HG02642 (cell line): Measurements from ENCODE around the gene GPR3.
"Not testable (repeated sequence)": the region's sequence is repeated elsewhere in the genome, so short reads cannot be mapped to it uniquely, and the experiment has no call there.

ENCODE experiments used
- ATAC-seq: cut with Tn5 transposase; IDR thresholded peaks from one replicate; pipeline ENCODE4 v1.9.1; 2021; ENCODE audit warnings: mild to moderate bottlenecking; ENCODE audit not compliant: unreplicated experiment, poor library complexity

GPR3 gene

GRCh38 chr1:27416387-27417111 is 24.1 kb downstream of the GPR3 start:
- ATAC-seq, result no peak

DNA sequence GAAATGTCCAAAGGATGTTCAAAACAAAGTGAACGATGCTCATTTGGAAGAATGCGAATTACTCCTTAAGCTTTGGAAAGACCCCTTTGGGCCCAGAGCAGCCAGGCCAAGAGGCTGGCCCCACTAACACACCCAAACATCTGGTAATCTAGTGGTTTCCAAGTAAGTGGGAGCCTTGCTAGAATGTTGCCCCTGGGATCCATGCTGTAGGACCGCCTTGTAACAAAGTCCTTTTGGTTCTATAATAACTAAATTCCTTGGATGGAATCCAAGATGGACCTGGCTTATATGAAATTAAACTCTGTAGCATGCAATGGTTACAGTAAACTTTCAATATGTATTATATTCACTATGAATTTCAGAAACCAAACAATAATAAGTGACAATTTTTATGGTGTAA is 25.3 kb downstream of the GPR3 start:
- no peak for ATAC-seq

- ATAC-seq, result peak; percentile 74
Observed at GRCh38 chr1:27418326-27419185, 26.1 kb downstream of the GPR3 start.

- no peak for ATAC-seq
Observed at GRCh38 chr1:27423709-27424108, 31.3 kb downstream of the GPR3 start.

- ATAC-seq, result no peak
Observed at GRCh38 chr1:27427329-27427728, 34.9 kb downstream of the GPR3 start.

DNA sequence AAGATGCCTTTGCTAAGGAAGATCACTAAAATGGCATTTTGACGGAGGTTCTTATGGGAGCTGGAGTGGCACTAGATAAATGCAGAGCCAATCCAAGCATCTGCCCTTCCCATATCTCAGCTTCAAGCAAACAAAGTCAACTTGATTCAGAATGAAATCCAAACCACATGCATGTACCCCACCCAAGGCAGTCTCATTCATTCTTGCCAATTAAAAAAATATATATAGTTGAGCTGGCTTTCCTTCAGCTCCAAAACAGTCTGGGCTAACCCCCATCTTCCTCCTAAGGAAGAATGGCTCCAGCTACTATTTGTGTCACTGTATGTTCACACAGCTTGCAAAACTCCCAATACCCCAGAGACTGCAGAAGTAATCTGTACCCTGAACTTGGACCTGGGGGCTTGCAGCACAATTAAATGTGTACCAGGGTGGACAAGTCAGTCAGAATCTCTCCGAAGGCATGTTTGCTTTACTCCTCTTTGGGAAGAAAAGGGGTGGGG is 35.4 kb downstream of the GPR3 start:
- ATAC-seq, result no peak

- no peak for ATAC-seq
Observed at GRCh38 chr1:27428316-27429028, 36.0 kb downstream of the GPR3 start.

GRCh38 chr1:27429029-27429425 is 36.6 kb downstream of the GPR3 start:
- ATAC-seq, result no peak

GRCh38 chr1:27430903-27431600 is 38.6 kb downstream of the GPR3 start:
- no peak for ATAC-seq

GRCh38 chr1:27431601-27431940 is 39.1 kb downstream of the GPR3 start:
- no peak for ATAC-seq

DNA sequence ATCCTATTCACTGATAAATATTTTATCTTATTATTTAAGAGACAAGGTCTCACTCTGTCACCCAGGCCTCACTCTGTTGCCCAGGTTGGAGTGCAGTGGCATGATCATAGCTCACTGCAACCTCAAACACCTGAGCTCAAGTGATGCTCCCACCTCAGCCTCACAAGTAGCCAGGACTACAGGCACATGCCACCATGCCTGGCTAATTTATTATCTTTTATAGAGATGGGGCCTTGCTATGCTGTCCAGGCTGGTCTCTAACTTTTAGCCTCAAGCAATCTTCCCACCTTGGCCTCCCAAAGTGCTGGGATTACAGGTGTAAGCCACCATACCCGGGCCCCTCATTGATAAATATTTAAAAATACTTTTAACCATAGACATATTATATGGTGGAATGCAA is 40.3 kb downstream of the GPR3 start:
- ATAC-seq, result not testable (repeated sequence)

GRCh38 chr1:27433706-27434105 is 41.3 kb downstream of the GPR3 start:
- ATAC-seq, result no peak

- no peak for ATAC-seq
Observed at GRCh38 chr1:27435566-27436203, 43.3 kb downstream of the GPR3 start.

DNA sequence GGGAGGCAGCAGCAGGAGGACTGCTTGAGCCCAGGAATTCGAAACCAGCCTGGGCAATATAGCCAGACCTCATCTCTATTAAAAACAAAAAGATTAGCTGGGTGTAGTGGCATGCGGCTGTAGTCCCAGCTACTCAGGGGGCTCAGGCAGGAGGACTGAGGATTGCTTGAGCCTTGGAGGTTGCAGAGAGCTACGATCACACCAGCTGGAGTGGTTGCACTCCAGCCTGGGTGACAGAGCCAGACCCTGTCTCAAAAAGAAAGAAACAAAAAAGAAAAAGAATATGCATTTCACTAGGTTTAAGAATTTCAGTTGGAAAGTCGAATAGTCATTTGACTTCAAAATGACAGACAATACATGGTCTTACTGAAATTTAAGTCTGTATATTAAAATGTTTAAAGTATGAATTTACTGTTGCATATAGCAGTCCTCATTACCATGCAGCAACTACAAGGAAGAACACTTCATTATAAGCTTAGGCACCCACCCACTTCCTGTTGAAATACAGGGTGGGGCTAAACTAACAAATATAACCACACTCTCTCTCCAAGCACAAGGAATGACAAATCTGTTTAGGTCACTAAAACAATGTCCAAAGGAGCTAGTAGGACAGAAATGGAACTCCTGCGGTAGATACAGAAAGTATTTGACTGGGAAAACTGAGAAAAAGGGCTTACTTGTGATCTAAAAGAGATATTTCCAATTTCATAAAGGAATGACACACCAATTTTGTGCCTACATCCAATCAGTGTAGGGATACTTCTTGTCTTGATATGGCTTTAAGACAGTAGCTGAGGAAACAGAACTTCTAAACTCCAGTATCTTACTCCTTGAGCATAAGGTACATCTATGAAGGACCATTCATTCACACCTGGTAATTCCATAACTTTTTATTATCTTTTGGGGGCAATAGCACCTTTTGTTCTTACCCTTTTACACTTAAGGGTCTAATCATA is 44.1 kb downstream of the GPR3 start:
- ATAC-seq, result no peak

DNA sequence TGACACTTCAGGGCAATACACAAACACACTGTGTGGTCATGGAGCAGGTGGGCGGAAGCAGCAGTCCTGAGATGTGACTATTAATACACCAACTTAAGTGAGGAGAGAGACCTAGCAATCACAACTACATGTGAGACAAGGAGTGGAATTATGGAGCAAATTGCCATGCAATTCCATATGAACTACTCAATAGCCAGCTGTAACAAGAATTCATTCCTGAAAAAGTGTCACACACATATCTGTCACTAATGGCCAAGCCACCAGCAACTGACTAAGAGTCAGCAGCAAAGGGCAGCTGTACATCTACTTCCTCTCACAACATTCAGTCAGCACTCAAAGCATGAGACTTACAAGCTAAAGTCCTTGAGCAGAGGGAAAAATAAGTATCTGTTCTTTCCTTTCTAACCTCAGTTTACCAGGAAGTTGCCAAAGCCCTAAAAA is 46.2 kb downstream of the GPR3 start:
- no peak for ATAC-seq

- no peak for ATAC-seq
Observed at GRCh38 chr1:27439150-27439549, 46.7 kb downstream of the GPR3 start.

GRCh38 chr1:27444632-27445031 is 52.2 kb downstream of the GPR3 start:
- no peak for ATAC-seq
